HG03460 (cell line): ENCODE measurements around the gene CNTD1.
A peak's percentile ranks its signal among the peaks of the same experiment; 100 is the strongest.
"Not testable (repeated sequence)": the region's sequence is repeated elsewhere in the genome, so short reads cannot be mapped to it uniquely, and the experiment has no call there.

Experiments
- ATAC-seq: cut with Tn5 transposase; IDR thresholded peaks from one replicate; pipeline ENCODE4 v1.9.1; 2021; ENCODE audit not compliant: unreplicated experiment

The CNTD1 gene, protein sequence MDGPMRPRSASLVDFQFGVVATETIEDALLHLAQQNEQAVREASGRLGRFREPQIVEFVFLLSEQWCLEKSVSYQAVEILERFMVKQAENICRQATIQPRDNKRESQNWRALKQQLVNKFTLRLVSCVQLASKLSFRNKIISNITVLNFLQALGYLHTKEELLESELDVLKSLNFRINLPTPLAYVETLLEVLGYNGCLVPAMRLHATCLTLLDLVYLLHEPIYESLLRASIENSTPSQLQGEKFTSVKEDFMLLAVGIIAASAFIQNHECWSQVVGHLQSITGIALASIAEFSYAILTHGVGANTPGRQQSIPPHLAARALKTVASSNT

DNA sequence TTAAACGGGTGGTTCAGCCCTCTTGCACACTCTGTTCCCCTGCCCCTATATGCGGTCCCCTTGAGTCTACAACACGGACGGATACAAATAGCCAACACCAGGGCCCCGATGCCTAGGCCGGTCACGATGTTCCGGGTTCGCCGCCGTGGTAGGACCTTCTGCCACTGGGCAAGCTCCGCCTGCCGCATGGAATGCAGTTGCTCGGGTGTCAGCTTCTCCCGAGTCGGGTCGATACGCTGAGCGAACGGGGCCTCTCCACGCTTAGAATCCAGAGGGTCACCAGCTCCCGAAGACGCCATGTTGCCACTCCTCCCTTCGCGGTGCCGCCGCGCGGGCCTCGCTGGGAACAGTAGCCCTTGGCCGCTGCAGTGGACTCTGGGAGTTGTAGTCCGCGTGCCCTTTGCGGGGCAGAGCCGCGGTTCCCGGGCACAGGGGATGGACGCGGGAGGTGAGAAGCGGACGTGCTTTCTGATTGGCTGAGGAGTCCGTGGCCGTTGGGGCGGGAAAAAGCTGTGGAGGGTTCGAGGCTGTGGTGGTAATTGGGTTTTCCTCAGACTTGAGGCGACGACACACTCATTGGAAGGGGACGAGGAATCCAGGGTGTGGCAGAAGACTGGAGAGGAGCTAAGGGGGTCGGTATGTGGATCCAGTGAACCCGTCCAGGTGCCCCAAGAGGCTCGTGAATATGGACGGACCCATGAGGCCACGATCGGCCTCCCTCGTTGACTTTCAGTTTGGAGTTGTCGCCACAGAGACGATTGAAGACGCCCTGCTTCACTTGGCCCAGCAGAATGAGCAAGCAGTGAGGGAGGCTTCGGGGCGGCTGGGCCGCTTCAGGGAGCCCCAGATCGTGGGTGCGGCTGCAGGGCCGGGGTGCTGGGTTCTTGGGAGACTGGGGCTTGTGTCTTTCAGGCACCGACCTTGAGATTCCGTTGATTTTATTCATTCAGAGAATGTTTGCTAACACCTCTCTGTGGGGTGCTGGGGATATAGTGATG lies at the start of gene CNTD1, which contains the start of gene COA3:
Gene CNTD1, plus strand, starts transcription at position 479 of the 998 bp plus-strand sequence. Its CDS starts 207 bp downstream, at position 686.
Gene COA3, minus strand, starts transcription at position 322 of the 998 bp plus-strand sequence. Its CDS starts 23 bp downstream, at position 299.
- peak; percentile 79 for ATAC-seq

DNA sequence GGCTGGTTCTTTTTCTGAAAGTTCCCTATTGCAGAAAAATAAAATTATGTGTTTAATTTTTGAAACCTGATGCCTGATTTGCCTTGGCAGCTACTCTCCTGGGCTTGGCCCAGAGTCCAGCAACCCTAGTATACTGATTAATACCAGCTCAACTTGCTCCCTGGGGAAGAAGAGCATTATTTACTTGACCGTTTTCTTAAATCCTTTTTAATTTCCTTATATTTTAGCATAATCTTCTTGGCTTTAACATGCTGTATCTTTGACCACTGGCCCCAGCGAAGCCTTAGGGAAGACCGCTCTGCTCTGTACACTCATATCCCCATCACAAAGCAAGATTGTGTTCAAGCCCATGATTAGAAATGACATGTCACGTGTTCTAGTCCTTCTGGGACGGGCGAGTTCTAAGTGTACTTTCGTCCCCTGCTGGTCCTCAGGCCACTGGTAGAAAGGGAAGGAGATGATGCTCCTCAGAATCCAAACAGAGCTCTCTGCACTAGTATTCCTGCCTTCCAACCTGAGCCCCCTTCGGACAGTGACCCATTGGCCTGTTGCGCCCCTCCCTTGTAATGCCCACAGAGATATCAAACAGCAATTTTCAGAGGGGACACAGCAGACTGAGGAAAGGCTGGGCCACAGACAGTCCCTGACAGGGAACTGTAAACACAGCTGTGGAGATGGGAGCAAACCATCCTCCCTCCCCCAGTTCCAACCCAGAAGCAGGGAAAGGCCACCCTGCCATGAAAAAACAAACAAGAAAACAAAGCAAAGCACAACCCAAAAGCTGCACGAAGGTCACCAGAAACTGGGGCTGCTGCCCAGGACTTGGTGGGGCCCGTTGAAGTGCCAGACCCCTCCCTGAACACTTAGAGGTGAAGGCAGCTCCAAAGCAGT lies 49.5 kb upstream of the CNTD1 start:
- no peak for ATAC-seq

DNA sequence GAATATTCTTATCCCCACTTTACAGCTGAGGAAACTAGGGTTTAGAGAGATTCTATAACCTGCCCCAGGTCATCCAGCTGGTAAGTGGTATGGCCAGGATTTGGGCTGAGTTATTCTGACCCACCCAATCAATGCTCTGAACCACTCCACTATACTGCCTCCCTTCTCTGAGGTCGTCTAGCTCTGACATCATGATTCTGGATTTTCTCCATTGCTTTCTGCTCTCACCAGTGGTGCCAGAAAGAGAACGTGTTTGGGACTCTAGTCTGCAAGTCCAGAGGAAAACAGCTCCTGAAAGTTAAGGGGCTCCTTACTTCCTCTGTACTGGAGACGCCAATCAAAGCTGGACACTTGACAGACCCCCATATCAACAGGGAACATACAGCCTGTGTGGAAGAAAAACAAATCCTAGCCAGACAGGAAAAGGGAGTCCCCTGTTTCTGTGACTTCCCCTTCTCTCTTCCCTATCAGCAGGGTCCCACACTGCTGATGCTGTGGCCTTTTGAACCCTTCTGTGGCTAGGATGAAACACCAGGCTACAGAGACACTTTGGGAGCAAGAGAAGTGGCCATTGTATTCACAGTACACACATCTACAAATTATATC lies 47.8 kb upstream of the CNTD1 start:
- ATAC-seq, result no peak

DNA sequence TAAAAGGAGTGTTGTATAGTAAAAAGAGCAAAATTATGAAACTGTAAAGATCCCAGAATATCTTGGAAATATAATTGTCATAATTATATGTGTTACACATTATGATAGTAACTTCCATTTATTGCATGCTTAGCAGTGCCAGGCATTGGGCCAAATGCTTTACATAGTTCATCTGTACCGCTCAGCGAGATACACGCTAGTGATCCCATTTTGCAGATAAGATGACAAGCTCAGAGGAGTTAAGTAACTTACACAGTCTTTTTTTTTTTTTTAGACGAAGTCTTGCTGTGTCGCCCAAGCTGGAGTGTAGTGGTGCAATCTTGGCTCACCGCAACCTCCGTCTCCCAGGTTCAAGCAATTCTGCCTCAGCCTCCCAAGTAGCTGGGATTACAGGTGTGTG lies 47.0 kb upstream of the CNTD1 start:
- ATAC-seq, result no peak

DNA sequence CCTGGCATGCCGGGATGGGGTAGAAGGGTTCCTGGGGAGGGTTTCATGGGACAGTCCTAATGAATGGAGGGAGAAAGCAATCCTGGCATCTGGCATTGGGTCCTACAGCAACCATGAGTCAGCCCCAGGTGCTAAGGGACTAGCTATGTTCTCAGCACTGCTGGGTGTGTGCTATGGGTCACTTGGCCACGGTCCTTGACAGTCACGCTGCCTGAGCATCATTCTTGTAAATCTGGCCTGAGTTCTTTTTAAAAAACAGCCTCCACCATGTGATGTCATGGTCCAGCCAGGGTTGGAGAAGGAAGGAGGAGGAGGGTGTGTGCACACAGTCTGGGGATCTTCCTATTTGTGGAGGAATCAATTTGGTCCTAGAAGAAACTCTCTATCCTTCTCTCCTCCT lies 43.9 kb upstream of the CNTD1 start:
- no peak for ATAC-seq

DNA sequence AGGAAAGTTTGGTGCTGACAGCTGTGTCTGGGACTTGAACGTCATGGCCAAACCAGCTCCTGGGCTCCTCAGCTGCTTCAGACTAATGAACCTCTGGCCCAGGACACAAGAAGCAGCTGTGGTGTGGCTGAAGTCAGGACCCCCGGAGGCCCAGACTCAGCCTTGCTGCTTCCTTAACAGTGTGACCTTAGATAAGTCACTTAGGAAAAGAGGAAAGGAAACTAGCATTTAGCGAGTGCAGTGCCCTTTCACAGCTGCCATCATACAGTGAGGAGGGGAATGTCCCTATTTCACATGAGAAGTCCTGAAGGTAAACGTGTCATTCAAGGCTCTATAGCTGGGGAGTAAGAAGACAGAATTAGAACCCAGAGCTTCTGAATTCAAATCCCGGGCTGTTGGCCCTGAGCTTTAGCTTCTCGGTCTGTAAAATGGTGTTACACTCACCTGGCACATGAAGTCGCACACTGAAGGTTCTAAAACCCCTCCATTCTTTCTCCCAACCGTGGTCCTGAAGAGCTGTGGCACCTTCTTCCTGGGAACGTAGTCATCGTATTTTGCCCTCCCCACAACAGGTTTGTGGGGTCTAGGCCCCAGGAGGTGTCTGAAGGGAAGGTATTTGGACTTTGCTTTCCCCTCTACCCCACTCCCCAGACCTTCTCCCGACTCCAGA lies 38.5 kb upstream of the CNTD1 start:
- ATAC-seq, result no peak

DNA sequence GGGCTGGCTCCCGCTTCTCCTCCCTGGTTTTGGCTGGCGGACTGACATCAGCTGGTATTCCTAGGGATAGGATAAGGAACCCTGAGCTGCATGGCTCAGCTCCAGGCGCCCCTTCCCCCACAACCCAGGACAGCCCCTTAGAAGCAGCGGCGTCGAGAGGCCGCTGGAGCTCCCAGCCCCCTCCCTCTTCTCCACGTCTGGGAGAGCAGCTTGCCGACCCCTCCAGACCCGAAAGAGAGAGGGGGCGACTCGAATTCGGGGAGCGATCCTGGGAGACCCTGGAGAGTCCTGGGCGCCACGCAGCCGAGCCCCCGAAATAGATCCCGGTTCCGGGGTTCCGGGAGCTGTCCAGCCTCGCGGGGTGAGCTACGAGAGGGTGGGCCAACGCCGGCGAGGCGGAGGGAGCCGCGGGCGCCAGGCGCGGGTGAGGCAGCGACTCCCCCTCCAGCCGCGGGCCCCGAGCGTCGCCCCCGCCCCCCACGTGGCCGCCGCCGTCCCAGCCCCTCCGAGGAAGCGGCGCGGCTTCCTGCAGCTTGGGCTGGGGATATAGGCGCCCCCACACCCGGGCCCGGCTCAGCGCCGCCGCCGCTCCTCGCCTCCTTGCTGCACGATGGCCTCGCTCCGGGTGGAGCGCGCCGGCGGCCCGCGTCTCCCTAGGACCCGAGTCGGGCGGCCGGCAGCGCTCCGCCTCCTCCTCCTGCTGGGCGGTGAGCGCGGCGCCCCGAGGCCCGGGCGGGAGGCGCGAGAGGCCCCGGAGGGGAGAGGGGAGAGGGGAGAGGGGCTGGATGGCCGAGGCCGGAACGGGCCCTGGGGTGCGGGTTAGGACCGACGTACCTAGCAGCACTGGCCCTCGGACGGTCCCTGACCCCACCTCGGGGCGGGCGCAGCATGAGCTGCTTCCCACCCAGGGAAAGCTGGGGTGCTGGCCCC lies 37.7 kb upstream of the CNTD1 start, which contains the start of gene RAMP2:
Gene RAMP2, plus strand, starts transcription at position 576 of the 930 bp plus-strand sequence. Its CDS starts 35 bp downstream, at position 611.
- no peak for ATAC-seq

DNA sequence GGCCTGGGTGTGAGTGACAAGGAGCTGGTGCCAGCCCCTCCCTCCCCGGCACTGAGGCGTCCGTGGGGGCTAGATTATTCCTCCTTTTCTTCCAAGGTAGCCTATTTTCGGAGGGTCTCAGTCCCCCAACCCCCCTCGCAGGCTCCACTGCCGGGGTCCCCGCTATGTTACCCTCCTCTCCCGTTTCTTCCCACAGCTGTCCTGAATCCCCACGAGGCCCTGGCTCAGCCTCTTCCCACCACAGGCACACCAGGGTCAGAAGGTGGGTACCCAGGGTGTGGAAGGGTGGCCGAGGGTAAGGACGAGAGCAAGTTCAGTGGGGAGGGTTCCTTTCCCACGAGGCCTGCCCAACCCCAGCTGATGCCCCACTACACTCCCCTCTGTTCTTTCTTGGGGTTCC lies 37.0 kb upstream of the CNTD1 start:
- no peak for ATAC-seq

DNA sequence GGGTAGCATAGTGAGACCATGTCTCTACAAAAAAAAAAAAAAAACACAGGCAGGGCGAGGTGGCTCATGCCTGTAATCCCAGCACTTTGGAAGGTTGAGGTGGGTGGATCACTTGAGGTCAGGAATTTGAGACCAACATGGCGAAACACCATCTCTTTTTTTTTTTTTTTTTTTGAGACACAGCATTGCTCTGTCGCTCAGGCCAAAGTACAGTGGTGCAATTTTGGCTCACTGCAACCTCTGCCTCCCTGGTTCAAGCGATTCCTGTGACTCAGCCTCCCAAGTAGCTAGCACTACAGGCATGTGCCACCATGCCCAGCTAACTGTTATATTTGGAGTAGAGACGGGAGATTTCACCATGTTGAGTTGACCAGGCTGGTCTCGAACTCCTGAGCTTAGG lies 32.5 kb upstream of the CNTD1 start:
- ATAC-seq, result no peak

DNA sequence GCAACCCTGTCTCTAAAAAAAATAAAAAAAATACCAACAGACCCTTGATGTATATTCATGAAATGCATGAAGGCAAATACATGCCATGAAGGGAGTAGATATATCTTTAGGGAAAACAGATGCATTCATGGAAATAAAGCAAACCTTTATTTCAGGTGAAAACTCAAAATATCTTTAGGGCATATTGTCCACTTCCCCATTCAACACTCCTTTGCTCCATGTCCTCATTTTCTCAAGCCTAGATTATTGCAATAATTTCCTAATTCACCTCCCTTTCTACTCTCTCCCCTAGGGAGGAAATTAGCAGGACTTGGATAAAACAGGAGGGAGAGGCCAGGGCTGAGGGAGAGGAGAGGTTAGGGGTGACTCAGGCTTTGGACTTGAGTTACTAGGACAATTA lies 31.1 kb upstream of the CNTD1 start:
- no peak for ATAC-seq

DNA sequence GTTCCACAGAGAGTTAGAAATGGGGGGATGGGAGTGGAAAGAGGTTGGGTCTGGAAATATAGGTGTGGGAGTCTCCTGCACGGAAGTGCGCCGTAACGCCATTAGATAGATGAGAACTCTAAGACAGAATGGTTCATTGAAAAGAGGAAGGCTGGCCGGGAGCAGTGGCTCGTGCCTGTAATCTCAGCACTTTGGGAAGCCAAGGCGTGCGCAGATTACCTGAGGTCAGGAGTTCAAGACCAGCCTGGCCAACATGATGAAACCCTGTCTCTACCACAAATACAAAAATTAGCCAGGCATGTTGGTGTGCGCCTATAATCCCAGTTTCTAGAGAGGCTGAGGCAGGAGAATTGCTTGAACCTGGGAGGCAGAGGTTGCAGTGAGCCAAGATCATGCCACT lies 30.7 kb upstream of the CNTD1 start:
- not testable (repeated sequence) for ATAC-seq

DNA sequence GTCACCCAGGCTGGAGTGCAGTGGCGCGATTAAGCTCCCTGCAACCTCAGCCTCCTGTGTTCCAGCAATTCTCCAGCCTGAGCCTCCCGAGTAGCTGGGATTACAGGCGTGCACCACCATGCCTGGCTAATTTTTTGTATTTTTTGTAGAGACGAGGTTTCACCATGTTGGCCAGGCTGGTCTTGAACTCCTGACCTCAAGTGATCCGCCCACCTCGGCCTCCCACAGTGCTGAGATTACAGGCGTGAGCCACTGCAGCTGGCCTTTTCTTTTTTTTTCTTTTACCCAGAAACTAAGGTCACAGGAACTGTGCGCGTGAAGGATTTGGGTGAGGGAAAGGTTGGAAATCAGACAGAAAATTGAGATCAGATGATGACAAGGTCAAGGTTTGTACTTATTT lies 28.7 kb upstream of the CNTD1 start:
- ATAC-seq, result not testable (repeated sequence)

DNA sequence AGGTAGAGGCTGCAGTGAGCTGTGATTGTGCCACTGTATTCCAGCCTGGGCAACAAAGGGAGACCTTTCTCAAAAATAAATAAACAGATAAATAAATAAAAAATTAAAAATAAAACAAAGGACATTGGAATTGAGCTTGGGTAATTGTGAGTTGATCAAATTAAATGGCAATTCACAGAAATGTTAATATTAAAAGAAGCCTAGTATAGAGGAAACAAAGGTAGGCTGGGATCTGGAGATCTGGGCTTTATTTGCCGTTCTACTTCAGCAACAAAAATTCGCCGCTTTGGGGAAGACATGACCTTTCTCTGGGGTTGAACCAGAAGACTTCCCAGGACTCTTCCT lies 25.7 kb upstream of the CNTD1 start:
- no peak for ATAC-seq

DNA sequence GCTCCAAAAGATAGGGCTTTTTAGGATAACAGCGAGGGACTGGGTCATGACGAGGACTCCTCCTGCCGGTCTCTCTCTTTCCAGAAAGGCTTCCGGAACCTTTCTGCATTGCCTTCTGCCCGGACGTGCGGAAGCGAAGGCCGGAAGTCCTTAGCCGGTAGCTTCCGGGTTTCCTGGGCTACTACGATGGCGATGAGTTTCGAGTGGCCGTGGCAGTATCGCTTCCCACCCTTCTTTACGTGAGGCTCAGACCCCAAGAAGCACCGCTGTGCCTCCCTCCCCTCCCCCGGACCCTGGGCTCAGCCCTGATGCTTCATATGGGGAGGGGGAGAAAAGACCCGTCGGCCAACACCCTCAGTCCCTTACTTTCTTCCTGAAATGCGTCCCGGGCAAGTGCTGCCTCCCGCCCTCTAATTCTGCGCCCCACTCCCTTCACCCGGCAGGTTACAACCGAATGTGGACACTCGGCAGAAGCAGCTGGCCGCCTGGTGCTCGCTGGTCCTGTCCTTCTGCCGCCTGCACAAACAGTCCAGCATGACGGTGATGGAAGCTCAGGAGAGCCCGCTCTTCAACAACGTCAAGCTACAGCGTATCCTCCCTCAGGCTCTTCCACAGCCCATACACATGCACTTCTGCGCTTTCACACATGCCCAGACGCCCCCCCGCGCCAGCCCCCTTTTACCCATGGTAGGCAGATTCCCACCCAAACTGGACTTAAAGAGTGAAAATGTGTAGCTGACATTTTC lies 25.2 kb upstream of the CNTD1 start, which contains the start of gene VPS25:
Gene VPS25, plus strand, starts transcription at position 160 of the 746 bp plus-strand sequence. Its CDS starts 27 bp downstream, at position 187.
- peak; percentile 88 for ATAC-seq

DNA sequence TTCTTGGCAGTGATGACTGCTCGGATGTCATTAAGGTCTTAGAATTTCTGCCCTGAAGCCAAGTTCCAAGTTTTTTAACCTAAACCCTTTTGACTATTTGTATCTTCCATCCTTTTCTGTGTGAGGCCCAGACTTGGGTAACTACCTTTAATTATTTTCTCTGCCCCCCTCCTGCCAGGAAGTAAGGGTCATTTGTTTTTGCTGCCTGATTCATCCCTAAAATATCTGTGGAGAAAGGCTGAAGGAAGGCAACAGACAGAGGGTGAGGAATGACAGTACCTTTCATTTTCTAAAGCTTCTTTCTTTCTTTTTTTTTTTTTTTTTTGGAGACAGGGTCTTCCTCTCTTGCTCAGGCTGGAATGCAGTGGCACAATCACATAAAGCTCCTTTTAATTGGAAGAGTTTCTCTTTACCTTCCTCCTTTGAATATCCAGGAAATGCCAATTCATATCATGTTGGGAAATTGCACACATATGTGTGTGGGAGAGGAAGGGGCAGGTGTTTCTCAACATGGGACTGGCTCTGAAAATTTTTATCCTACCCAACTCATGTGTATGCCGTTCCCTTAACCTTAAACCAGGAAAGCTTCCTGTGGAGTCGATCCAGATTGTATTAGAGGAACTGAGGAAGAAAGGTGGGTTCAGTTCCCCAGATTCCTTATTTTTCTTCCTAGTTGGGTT lies 24.5 kb upstream of the CNTD1 start:
- no peak for ATAC-seq

DNA sequence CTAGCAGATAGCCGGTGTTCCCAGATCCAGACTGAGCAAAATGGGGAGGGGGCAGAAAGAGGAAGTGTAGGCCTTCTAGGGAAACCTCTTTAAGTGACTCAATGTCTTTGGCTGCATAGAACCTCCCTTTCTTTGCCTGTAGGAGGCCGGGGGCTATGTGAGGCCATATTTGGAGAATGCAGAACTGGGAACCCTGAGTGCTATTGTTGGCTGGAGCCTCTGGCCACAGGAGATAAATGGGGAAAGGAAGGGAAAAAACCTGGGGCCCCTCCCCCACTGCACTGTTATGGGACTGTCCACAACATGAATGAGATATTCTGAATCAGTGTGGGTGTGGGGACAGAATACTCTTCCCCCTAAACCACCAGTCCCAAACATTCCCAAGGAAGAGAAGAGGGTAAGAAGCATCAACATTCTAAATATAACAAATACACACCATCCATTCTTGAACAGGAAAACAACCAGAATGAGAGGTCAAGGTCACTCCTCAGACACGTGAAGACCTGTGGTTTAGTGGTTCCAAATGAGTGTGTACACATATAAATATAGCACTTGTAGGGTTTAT lies 23.0 kb upstream of the CNTD1 start:
- no peak for ATAC-seq

DNA sequence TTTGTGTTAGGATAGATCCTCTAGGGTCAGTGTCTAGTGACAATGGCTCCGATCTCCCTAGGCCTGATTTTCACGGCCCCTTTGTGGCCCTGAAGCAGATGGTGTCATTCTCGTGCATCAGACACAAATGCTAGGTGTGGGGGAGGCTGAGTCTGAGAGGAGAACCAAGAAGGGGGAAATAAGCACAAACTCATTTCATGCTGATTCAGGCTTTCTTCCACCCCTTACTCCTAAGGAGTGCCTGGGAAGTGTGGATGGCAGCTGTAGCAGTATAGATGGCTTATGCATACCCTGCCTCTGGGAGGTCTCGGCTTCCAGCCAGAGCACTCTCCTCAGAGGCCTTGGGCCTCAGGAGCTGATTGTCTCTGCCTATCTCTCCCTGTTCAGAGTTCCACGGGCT lies 20.1 kb upstream of the CNTD1 start:
- ATAC-seq, result no peak
